ENCODE results near the gene CELF5. TPM values are rescaled to one million over a fixed set of nuclear protein-coding genes. Genes with fewer than 3 reads are reported as not detected.

The CELF5 gene
- total and polyA plus RNA-seq, 9 of the 15 experiments (the other 6 are each of a cell fraction or from before 2014, with no cell fraction given) = 0.01 to 0.56 (median 0.22) TPM

- peaks cover 73% of the 10 kb centered on the region for H3K79me2 ChIP-seq (ENCODE audit: control insufficient read depth, insufficient read depth, low read length)
- ChIA-PET POLR2A (interaction anchor here (1.2 kb wide), 1 partner anchor 11 kb away, joined by 4 read pairs; no protein-coding TSS in a partner anchor), CTCF (ENCODE audit: low intra/inter-chr PET ratio) (no interaction called here)
- TF ChIP-seq TSC22D4 (tag; IDR thresholded peaks at IDR 0.05) = no peak
- no peak for TF ChIP-seq ZNF395 (CRISPR knock-in tag; IDR thresholded peaks at IDR 0.05)
- TF ChIP-seq, protein P1, sequence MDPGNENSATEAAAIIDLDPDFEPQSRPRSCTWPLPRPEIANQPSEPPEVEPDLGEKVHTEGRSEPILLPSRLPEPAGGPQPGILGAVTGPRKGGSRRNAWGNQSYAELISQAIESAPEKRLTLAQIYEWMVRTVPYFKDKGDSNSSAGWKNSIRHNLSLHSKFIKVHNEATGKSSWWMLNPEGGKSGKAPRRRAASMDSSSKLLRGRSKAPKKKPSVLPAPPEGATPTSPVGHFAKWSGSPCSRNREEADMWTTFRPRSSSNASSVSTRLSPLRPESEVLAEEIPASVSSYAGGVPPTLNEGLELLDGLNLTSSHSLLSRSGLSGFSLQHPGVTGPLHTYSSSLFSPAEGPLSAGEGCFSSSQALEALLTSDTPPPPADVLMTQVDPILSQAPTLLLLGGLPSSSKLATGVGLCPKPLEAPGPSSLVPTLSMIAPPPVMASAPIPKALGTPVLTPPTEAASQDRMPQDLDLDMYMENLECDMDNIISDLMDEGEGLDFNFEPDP (CRISPR knock-in tag; IDR thresholded peaks at IDR 0.05) = no peak
- TF ChIP-seq ZNF175 (CRISPR knock-in tag; IDR thresholded peaks at IDR 0.05; ENCODE audit: low read depth) = no peak
- TF ChIP-seq ZBTB17 (CRISPR knock-in tag; IDR thresholded peaks at IDR 0.05) = no peak
- no peak for TF ChIP-seq ZNF124 (CRISPR knock-in tag; IDR thresholded peaks at IDR 0.05)
- no peak for TF ChIP-seq TCF3 (CRISPR knock-in tag; IDR thresholded peaks at IDR 0.05)
- TF ChIP-seq ZNF740 (CRISPR knock-in tag; IDR thresholded peaks at IDR 0.05) = no peak
- no peak for TF ChIP-seq ZNF740 (tag; IDR thresholded peaks at IDR 0.05)
- H3K9ac ChIP-seq (ENCODE audit: insufficient read depth in 1 of 2, low read depth in 2 of 2, low read length in 2 of 2) = peak overlapping the region in 1 of 2 experiments; percentile 74; a peak in 1 of 4 replicates
- H4K20me1 ChIP-seq (replicated peaks; ENCODE audit: control insufficient read depth, insufficient read depth, low read length) = peaks cover 25% of the 10 kb centered on the region; the same call in 1 of the 2 replicates
- H3K4me3 ChIP-seq = no peak overlapping the region
- WGBS (ENCODE audit: insufficient coverage, low coverage, missing lambda C conversion rate) = 87% methylated on average over 14 of the region's 14 CpGs
- FAIRE-seq = no peak
- no peak for ATAC-seq
- no TSS peak for BruUV-seq (replicated peaks)
- H3K9me1 ChIP-seq (ENCODE audit: control insufficient read depth, insufficient read depth, low read length) = no peaks in the 10 kb centered on the region
- DNase-seq (ENCODE audit: extremely low read depth in 1 of 4, low spot score in 3 of 4) = no peak
- no peak overlapping the region for H2AFZ ChIP-seq (ENCODE audit: low read depth, low read length)
- H3K36me3 ChIP-seq (ENCODE audit: control insufficient read depth, insufficient read depth, low read length) = peaks cover 80% of the 10 kb centered on the region; the same call in 2 of the 3 replicates
- in situ Hi-C loops (cut with MboI) (no loop called here), intact Hi-C loops (cut with micrococcal nuclease) (no loop called here)
- no peak overlapping the region for H3K4me2 ChIP-seq (ENCODE audit: insufficient read depth, low read length)
- peaks cover 14 to 90% of the 10 kb centered on the region in 2 experiments for H3K4me1 ChIP-seq (replicated peaks in 1 of 2; ENCODE audit: control insufficient read depth in 2 of 2, insufficient read depth in 2 of 2, low read length in 2 of 2)
- H3K27me3 ChIP-seq (ENCODE audit: control insufficient read depth in 2 of 2, insufficient read depth in 2 of 2, low read length in 2 of 2) = no peaks in the 10 kb centered on the region
- H3K9me3 ChIP-seq (replicated peaks; ENCODE audit: control insufficient read depth, insufficient read depth, low read depth, low read length) = no peaks in the 10 kb centered on the region
- no peak overlapping the region for H3K27ac ChIP-seq (ENCODE audit: extremely low read depth, low read depth, low read length)
Observed at GRCh38 chr19:3192684-3193083, 31.8 kb upstream of the CELF5 start.

Data from K562 (cell line).